HG03521 (cell line): Measurements from ENCODE around the gene CFAP157.

Source experiments
- ATAC-seq: cut with Tn5 transposase; IDR thresholded peaks from one replicate; pipeline ENCODE4 v1.9.1; 2021; ENCODE audit warnings: mild to moderate bottlenecking, moderate library complexity; ENCODE audit not compliant: unreplicated experiment

Gene CFAP157

DNA sequence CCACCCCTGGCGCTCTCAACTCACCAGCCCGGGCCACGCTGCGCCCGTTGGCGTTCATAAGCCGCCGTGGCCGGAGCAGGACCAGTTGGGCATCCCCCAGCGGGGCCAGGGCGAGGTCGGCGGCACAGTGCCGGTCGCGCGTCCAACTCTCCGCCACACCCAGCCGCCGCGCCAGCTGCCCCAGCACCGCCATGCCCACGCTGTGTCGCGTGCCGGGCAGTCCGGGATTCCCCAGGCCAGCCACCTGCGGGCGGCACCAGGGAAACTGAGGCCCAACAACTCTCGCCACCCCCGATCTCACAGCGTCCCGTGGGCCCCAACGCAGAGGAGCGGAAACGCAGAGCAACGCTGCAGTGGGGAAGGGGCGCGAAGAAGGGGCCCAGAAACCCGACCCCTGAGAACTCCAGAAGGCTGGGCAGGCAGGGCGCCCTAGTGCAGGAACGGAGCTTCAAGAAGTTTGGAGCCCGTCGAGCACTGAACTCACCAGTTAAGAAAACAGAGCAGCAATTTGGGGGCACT is 8.2 kb downstream of the CFAP157 start:
- no peak for ATAC-seq

DNA sequence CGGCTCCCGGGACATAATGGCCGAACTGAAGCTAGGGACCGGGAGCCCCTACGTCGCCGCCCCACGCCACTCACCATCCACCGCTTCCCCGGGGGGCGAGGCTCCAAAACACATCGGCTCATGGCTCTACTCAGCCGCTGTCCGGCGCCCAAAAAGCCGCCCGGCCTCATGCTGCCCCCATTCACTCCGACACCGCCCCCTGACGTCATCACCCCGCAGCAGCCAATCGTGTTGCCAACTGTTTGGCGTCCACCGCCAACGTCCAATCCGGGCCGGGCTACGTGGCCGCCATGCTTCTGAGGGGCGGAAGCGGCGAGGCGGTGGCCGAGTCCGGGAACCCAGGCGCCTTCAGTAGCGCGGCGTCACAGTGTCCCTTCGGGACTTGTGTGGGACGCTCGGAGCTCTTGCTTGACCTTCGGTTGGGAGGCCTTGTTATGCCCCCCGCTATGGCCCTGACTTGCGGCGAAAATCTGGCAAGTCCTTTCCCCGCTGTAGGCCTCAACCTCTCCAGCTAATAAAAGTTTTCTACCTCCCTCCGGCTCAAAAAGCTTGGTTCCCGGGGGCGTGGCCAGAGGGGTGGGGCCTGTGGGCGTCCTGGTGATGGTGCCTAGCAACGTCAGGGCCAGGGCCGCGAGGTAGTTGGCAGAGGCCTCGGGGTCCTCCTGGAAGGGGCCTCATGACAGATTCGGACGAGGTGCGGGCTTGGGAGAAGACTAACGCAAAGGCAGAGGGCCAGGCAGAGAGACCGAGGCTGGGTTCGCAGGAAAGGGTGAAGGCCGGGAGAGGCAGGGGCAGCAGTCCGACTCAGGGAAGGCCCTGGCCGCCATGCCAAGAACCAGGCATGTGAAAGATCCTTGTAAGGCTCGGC is 8.9 kb downstream of the CFAP157 start, which contains the start of the genes PTRH1 and TTC16:
Gene PTRH1, minus strand, starts transcription at position 194 of the 868 bp plus-strand sequence. Its CDS starts 24 bp downstream, at position 170.
Gene TTC16, plus strand, starts transcription at position 610 of the 868 bp plus-strand sequence. Its CDS starts 67 bp downstream, at position 677.
- ATAC-seq: peak; percentile 82

DNA sequence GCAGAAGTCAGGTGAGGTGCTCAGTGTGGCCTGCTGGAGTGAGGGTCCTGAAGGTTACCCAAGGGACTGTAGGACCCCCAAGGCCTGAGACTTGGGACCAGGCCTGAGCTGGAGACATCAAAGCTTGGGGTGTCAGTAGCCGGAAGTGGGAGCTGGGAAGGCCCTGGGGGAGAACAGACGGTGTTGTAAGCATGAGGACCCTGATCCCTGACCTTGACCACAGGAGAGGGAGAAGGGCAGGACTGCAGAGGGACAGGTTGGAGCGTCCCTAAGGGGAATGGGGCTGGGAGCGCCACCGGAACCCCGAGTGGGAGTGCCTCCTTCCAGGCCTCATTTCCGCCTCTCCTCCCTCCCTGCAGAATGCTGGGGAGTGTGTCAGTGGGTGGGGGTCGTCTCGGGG is 9.6 kb downstream of the CFAP157 start:
- no peak for ATAC-seq

DNA sequence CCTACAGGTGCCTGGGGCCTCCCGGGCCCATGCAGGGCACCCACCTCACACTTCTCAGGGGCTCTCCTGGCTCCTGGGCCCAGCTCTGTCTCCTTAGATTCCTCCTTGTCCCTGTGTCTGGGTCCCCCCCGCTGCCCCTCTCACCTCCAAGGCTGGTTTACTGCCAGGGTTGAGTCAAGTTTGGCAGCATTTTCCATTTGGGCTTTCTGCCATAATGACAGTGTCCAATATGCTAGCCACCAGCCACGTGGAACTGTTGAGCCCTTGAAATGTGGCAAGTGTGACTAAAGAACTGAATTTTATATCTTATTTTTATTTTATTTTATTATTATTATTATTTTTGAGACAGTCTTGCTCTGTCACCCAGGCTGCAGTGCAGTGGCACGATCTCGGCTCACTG is 11.0 kb downstream of the CFAP157 start:
- ATAC-seq: no peak

DNA sequence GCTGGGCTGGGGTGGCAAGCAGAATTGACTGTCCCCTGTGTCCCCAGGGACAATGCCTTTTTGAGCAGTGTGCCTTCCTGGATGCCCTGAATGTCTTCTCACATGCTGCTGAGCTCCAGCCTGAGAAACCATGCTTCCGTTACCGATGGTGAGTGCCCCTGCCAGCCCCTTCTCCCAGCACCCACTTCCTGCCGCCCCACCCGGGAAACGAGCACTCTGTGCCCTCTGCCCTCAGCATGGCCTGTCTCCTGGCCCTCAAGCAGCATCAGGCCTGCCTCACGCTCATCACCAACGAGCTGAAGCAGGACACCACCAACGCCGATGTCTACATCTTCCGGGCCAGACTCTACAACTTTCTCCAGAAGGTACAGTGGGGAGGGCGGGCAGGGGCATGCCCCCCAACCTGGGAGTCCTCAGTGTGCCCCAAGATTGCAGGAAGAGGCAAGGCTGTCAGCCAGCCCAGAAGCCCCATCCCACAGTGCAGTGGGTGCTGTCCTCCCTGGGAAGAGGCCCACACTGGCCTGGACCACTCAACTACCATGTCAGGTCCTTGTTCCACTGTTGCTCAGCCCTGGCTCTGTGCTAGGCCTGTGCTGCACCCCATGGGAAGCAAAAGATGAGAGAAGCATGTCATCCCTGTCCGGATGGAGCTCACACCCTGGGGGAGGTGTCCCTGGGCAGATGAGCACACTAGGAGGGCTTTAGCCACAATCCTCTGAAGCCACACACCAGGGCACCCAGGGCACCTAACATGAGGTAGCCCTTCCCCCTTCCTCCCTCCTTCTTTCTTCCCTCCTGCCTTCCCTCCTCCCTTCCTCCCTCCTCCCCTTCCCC is 13.5 kb downstream of the CFAP157 start:
- ATAC-seq: no peak

DNA sequence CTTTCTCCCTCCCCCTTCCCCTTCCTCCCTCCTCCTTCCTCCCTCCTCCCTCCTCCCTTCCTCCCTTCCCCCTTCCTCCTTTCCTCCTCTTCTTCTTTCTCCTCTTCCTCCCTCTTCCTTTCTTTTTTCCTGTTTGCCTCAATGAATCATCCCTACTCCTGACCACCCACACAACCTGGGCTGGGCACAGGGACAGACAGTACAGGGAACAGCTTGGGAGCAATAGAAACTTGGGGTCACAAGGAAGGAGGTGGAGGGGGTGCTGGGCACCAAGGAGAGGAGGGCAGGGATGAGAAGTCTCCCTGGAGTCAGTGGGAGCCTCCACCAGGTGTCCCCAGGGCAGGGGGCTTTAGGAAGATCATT is 14.1 kb downstream of the CFAP157 start:
- no peak for ATAC-seq

DNA sequence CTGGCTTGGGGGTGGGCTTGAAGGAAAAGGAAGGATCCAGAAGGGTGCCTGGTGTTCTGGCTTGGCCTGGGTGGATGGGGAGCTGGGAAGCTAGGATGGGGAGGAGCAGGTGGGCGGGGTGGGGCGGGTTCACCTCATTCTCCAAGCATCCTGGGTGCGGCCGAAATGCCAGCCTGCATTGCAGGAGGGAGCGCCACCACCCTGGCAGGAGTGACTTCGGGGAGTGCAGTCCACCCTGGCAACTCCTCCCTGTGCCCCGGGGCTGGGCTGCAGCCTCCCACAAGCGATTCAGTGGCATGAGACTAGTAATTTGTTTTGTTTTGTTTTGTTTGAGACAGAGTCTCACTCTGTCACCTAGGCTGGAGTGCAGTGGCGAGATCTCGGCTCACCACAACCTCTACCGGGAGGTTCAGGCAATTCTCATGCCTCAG is 14.6 kb downstream of the CFAP157 start:
- ATAC-seq: no peak

DNA sequence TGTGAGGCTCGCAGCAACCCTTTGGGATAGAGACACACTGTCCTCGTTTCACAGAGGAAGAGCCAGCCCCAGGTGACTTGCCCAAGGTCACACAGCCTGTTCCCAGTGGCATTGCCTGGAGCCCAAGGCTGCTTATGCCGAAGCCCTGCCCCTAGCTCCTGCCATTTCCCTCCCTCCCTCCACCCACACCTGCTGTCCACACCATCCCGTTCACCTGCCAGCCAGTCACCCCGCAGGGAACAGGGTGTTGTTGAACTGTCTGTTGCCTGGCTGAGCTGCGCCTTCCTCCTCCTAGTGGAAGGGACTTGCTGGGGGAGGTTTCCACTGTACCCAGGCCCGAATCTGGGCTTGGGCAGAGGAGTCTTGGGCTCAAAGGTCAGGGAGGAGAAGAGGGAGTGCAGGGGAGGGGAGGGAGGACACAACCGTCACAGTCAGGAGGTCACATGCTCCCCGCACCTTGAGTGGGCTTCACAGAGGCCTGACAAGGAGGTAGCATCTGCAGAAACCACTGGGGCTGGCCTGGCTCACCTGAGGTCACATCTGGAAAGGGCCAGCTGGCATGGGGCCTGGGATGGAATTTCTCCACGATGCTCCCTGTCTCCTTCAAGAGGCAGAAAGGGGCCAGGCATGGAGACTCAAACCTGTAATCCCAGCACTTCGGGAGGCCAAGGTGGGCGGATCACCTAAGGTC is 15.4 kb downstream of the CFAP157 start:
- no peak for ATAC-seq

DNA sequence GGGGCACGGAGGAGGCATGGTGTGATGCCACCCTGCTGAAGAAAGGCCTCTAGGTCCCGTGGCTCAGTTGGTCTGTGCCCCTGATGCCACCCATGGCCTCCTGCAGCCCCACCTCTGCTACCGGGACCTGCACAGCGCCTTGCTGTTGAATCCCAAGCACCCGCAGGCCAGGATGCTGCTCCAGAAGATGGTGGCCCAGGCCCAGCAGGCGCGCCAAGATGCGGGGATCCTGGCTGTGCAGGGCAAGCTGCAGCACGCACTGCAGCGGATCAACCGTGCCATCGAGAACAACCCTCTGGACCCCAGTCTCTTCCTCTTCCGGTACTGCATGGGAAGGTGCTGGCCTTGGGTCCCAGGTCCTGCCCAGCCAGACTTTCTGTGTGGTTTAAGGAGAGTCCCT is 16.2 kb downstream of the CFAP157 start:
- ATAC-seq: no peak

DNA sequence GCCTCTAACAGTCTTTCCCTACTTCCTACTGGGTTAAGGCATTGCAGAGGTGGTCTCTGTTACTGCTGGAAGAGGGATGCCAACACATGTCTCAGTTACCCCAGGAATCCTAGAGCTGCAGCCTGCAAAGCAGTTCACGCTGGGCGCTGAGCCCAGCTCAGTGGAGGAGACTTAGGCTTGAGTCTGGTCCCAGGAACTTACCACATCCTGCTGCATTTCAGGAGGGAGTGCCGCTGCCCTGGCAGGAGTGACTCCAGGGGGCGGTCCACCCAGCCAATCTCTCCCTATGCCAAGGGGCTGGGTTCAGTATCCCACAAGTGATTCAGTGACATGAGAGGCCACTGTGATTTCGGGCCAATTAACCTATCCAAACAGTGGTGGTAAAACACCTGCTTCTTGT is 16.7 kb downstream of the CFAP157 start:
- ATAC-seq: no peak

DNA sequence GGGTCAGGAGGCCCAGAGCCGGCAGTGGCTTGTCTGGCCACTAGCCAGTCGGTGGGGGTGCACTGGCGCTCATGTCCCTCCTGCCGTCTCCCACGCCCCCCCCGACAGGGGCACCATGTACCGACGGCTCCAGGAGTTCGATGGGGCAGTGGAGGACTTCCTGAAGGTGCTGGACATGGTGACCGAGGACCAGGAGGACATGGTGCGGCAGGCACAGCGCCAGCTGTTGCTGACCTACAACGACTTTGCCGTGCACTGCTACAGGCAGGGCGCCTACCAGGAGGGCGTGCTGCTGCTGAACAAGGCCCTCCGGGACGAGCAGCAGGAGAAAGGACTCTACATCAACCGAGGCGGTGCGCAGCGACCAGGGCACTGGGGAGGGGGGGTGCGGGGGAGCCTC is 17.2 kb downstream of the CFAP157 start:
- no peak for ATAC-seq

DNA sequence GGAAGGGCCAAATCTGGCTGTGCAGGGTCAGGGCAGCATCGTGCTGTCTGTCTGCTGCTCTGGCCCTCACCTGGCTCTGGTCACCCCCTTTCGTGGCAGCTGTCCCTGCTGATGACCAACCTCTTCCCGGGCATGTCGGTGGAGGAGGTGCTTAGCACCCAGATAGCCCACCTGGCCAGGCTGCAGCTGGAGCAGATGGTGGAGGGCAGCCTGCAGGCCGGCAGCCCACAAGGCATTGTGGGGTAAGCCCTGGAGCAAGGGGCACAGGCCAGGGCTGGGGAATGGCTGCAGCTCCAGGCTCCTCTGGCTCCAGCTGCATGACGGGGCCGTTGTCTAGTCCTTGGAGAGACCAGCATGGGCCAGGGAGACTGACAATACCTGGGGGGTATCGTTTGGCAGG is 20.1 kb downstream of the CFAP157 start:
- ATAC-seq: no peak

DNA sequence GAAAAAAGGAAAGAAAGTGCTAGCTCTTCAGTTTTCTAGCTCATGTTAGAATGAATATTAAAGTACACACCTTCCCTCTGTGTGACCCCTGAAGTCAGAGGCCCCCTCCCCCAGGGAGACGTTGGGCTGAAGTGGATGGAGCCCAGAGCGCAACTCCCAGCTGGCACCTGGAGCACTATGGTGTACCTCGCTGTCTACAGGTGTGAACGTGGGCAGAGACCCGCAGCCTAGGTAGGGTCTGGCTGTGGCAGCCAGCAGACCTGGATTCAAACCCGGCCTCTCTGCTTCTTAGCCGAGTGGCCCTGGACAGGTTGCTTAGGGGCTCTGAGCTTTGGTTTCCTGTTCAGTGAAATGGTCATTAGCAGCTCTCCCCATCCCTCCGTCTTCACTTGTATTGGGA is 22.0 kb downstream of the CFAP157 start:
- ATAC-seq: no peak

DNA sequence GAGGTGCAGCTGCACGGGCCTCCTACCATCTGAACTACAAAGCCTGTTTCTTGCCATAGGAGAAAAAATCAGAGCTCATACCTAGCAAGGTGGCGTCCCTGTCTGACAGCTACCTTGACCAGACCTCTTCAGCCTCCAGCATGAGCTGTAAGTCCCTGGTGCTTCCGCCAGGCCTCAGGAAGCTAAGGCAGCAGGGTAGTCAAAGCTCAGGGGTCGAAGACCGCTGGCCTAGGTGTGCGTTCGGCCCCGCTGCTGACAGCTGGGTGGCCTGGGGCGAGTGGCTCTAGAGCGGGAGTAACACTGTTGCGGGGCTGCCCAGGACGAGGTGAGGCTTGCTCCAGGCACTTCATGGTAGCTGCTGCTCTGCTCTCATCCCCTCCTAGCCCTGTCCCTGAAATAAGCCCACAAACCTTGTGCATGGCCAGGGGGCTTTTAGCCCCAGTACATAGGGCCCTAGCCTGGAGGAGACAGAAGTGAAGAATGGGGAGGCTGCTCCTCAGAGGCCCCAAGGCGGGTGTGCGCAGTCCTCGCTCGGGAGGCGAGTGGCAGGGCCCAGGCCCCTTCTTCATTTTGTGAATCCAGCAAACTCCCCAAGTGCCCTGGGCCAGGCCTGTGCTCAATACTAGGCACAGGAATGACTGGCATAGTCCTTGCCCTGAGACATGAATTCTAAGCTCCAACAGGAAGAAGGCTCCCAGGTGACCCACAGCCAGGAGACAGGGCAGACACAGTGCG is 22.9 kb downstream of the CFAP157 start:
- ATAC-seq: no peak

DNA sequence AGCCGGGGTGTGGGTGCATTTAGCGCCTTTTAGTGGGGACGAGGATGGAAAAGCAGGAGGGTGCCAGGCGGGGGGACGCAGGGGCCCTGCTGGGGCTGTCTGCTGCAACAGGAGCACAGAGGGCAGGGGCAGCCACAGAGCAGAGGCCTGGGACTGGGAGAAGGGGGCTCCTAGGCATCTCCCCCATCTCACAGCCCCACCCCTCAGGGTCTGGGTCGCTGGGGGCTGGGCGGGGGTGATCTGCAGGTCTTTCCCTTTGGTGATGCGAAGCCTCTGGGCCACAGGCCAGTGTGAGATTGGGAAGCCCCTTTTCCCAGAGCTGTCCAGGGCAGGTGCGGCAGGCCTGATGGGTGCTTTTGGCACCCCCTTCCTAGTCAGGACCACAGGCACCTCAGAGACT is 23.5 kb downstream of the CFAP157 start:
- ATAC-seq: no peak

DNA sequence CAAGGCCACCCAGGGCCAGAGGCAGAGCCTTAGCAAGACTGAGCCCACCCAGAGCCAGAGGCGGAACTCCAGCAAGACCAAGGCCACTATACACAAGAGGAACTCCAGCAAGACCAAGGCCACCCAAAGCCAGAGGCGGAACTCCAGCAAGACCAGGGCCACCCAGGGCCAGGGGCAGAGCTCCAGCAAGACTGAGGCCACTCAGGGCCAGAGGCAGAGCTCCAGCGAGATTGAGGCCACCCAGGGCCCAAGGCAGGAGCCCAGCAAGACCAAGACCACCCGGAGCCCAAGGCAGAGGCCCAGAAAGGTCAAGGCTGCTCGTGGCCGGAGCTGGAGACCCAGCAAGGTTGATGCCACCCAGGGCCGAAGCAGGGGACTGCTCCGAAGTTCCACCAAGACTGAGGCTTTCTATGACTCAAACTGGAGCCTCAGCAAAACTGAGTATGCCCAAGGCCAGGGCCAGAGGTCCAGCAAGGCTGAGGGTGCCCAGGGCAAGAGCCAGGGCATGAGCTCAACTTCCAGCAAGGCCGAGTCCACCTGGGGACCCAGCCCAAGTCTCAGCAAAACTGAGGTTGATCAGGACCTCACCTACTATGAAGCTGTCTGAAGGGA is 24.1 kb downstream of the CFAP157 start:
- no peak for ATAC-seq

DNA sequence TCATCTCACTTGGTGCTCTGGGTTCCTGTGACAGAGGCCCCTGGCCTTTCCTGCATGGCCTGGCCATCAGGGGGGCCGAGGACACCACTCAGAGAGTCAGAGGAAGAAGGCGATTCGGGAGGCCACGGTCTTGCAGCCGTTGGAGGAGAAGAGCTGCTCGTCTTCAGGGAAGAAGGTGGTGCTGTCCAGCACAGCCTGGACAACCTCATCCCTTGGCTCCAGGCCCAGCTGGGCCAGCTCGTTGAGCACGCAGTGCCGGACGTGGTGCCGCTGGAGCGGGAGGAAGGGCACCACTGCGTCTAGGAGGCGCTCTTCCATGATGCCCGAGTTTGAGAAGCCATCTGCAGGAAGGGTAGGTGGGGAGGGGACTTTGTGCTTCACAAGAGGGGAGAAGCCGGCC is 25.1 kb downstream of the CFAP157 start:
- ATAC-seq: no peak

DNA sequence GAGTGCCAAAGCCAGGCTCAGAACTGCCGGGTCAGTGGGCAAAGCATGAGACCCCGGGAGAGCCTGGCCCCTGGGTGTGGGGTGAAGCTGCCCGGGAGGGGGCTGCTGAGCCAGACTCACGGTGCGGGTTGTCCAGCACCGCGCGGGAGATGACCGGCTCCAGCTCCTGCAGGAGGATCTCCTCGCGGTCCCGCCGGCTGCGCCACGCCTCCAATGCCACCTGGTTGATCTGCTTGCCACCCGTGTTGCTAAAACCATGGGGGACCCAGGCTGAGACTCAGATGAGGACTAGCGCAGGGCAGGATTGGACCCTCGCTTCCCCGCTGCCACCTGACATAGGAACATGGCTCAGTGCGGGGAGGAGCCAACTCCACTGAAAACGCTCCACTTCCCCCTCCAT is 25.7 kb downstream of the CFAP157 start:
- no peak for ATAC-seq

DNA sequence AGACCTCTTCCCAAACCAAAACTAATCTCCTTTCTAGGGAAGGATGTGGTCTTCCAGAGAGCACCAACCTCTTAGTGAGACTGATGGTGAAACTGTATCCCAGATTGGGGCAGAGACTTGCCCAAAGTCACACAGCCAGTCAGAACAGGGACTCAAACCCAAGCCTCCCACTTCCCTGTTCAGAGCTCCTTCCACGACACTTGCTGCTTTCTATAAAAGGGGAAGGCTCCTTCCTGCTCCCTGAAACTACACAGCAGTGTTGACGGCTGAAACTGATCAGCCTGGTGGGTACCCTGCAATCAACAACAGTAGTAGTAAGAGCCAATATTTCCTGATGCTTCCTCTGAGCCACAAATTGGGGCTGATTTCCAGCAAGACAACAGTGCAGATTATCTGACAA is 26.8 kb downstream of the CFAP157 start:
- no peak for ATAC-seq

DNA sequence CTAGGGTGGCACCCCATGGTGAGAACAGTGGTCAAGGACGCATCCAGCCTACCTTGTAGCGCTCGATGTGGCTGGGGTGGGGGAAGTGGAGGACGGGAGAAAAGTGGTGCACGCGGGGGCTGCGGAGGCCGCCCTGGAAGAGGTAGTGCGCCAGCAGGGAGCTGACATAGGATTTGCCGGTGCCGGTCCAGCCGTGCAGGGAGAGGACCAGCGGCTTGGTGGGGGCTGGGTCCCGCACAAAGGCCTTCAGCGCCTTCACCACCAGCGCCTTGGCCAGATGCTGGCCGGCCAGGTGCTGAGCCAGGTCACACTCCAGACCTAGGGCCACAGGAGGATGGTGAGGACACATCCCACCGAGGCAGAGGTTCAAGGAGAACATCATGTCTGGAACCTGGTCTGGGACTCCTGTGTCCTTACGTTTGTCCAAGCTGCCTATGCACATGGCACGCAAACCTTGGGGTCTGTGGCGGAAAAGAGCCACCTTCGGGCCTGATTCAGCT is 27.5 kb downstream of the CFAP157 start:
- ATAC-seq: no peak
